Mesenchymal stem cell (in vitro differentiated cells and primary cell): ENCODE data around the gene NSFL1C. TPM values are rescaled to one million over a fixed set of nuclear protein-coding genes. Genes with fewer than 3 reads are reported as not detected.

Experiments
- DNase-seq: peaks from one replicate; pipeline ENCODE4 v3.0.0-alpha.2; 2013
- H2AFZ ChIP-seq: one replicate; pipeline ENCODE4 v1.6.1; 2013; ENCODE audit warnings: low read depth, mild to moderate bottlenecking, control low read depth, inconsistent platforms, low read length, moderate library complexity
- H2AK5ac ChIP-seq: 2 replicates; pipeline ENCODE4 v1.6.1; 2013; ENCODE audit warnings: low read length, moderate library complexity, mild to moderate bottlenecking, inconsistent platforms; ENCODE audit not compliant: severe bottlenecking
- H2BK120ac ChIP-seq: one replicate; pipeline ENCODE4 v1.6.1; 2013; ENCODE audit warnings: low read depth, mild to moderate bottlenecking, inconsistent platforms, low read length, moderate library complexity
- H2BK12ac ChIP-seq, 2 experiments: one replicate each; pipeline ENCODE4 v1.6.1; 2013; ENCODE audit warnings: inconsistent platforms in 2 of 2, low read length in 2 of 2, mild to moderate bottlenecking in 2 of 2, moderate library complexity in 2 of 2, control low read depth in 1 of 2
- H2BK15ac ChIP-seq: one replicate; pipeline ENCODE4 v1.6.1; 2013; ENCODE audit warnings: mild to moderate bottlenecking, low read depth, inconsistent platforms; ENCODE audit not compliant: poor library complexity, severe bottlenecking
- H2BK5ac ChIP-seq: 2 replicates; pipeline ENCODE4 v1.6.1; 2013; ENCODE audit warnings: low read depth, mild to moderate bottlenecking, low read length, control low read depth, inconsistent platforms; ENCODE audit not compliant: poor library complexity, severe bottlenecking
- H3K14ac ChIP-seq, 2 experiments: one replicate each; pipeline ENCODE4 v1.6.1; 2013; ENCODE audit warnings: inconsistent platforms in 2 of 2, low read length in 2 of 2, control low read depth in 1 of 2, mild to moderate bottlenecking in 1 of 2, moderate library complexity in 1 of 2
- H3K18ac ChIP-seq, 2 experiments: one replicate each; pipeline ENCODE4 v1.6.1; 2013; ENCODE audit warnings: inconsistent platforms in 2 of 2, low read length in 2 of 2, control low read depth in 1 of 2, low read depth in 1 of 2, mild to moderate bottlenecking in 1 of 2
- H3K23ac ChIP-seq, 2 experiments: one replicate each; pipeline ENCODE4 v1.6.1; 2013; ENCODE audit warnings: inconsistent platforms in 2 of 2, low read length in 2 of 2, mild to moderate bottlenecking in 2 of 2, moderate library complexity in 2 of 2, control low read depth in 1 of 2
- H3K27ac ChIP-seq: 2 replicates; pipeline ENCODE4 v1.5.1; 2013; ENCODE audit warnings: mild to moderate bottlenecking, moderate library complexity, low read length, control low read depth, inconsistent platforms; ENCODE audit not compliant: poor library complexity, severe bottlenecking
- H3K27me3 ChIP-seq, 2 experiments: 2 replicates each; pipeline versions ENCODE4 v1.6.1 to v1.7.0; 2013; ENCODE audit warnings: low read length in 2 of 2, mild to moderate bottlenecking in 2 of 2, moderate library complexity in 2 of 2, control low read depth in 1 of 2, inconsistent platforms in 1 of 2; ENCODE audit not compliant: control insufficient read depth in 1 of 2, insufficient read depth in 1 of 2
- H3K36me3 ChIP-seq, 2 experiments: 2 replicates each; pipeline versions ENCODE4 v1.6.1 to v1.7.0; 2013; ENCODE audit warnings: low read length in 2 of 2, control low read depth in 1 of 2, inconsistent platforms in 1 of 2, low read depth in 1 of 2, mild to moderate bottlenecking in 1 of 2; ENCODE audit not compliant: insufficient read depth in 2 of 2, control insufficient read depth in 1 of 2
- H3K4ac ChIP-seq, 2 experiments: one replicate each; pipeline ENCODE4 v1.6.1; 2013; ENCODE audit warnings: inconsistent platforms in 2 of 2, low read length in 2 of 2, mild to moderate bottlenecking in 2 of 2, moderate library complexity in 2 of 2, control low read depth in 1 of 2, low read depth in 1 of 2
- H3K4me1 ChIP-seq: 2 replicates; pipeline ENCODE4 v1.6.1; 2013; ENCODE audit warnings: low read depth, low read length, control low read depth; ENCODE audit not compliant: control insufficient read depth, insufficient read depth
- H3K4me2 ChIP-seq: 2 replicates; pipeline ENCODE4 v1.6.1; 2013; ENCODE audit warnings: low read length, mild to moderate bottlenecking, inconsistent platforms; ENCODE audit not compliant: poor library complexity, severe bottlenecking
- H3K4me3 ChIP-seq, 2 experiments: 2 replicates each; pipeline versions ENCODE4 v1.5.1 to v1.7.0; 2013; ENCODE audit warnings: low read length in 2 of 2, mild to moderate bottlenecking in 2 of 2, control low read depth in 1 of 2, low read depth in 1 of 2; ENCODE audit not compliant: insufficient read depth in 1 of 2
- H3K79me1 ChIP-seq: replicated peaks from 2 replicates; pipeline ENCODE4 v1.6.1; 2013; ENCODE audit warnings: mild to moderate bottlenecking, control low read depth, low read length, inconsistent platforms; ENCODE audit not compliant: poor library complexity, severe bottlenecking
- H3K9ac ChIP-seq: 2 replicates; pipeline ENCODE4 v1.7.0; 2013; ENCODE audit warnings: mild to moderate bottlenecking, low read length, moderate library complexity
- H3K9me3 ChIP-seq: 2 replicates; pipeline ENCODE4 v1.7.0; 2013; ENCODE audit warnings: mild to moderate bottlenecking, low read length; ENCODE audit not compliant: control insufficient read depth
- H4K8ac ChIP-seq: one replicate; pipeline ENCODE4 v1.6.1; 2013; ENCODE audit warnings: inconsistent platforms, mild to moderate bottlenecking, low read length, moderate library complexity
- H4K91ac ChIP-seq: one replicate; pipeline ENCODE4 v1.6.1; 2013; ENCODE audit warnings: mild to moderate bottlenecking, low read length, inconsistent platforms
- WGBS: methylation state at CpG from one replicate; pipeline ENCODE4 v1.1.7; 2013; ENCODE audit warnings: mixed read lengths; 5-methylcytosine and 5-hydroxymethylcytosine counted together
- polyA plus RNA-seq, 2 experiments: library from polyadenylated mRNA; stranded (reverse); fragments of 200-250 nt; gene quantifications; one replicate each; pipeline ENCODE4 v1.2.3, GENCODE V29; 2013

Gene NSFL1C
- polyA plus RNA-seq (2013, experiment 1 of 2) = 50.4 TPM
- 52.6 TPM for polyA plus RNA-seq (2013, experiment 2 of 2)

DNA sequence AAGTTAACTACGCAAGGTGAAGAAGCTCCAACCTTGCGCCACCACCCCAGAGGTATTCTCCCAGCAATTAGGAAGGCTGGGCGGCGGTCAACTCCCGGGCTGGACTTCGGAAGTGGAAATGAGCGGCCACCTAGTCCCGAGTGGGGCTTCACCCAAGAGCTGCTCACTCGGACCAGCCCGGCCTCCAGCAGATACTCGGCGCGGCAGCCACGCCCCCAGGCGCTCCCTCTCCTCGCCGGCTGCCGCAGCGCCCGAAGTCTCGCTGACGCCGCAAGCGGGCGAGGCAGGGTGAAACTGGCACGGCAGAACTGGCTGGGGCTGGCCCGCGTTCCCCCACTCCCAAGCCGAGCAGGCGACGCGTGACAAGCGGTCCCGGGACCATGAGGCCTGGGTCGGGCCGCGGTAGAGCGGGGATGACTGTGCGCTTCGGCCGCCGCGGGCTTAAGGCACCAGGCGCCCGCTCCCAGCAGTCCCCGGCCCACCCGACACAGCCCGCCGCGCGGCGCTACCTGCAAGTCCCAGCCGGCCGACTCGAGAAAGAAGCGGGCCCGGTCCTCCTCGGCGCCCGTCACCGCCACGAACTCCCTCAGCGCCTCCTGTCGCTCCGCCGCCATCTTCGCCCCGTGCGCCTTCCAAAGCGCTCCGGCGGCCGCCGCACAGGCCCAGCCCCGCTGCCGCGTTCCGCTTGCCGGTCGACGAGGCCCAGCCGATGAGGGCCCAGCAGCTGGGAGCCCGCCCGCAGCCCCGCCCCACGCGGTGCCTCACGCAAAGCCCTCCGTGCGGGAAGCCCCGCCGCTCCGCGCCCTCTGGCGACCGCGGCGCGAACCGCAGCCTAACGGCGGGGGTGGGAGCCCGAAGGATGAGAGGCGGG is at the start of gene NSFL1C:
Gene NSFL1C (minus strand): TSS at position 639 of the 871 bp plus-strand sequence. CDS start 25 bp downstream, at position 614.
- Histone ChIP-seq H3K4me2 (peak within 1 kb of the TSS; percentile 78), H3K9ac (peak within 1 kb of the TSS; percentile 94), H3K36me3 (peaks cover 7 to 37% of the 10 kb centered on the region in 2 experiments), H3K4ac (peak within 1 kb of the TSS in 1 of 2 experiments; percentile 56), H3K79me1 (peaks cover 12% of the 10 kb centered on the region), H3K9me3 (no peaks in the 10 kb centered on the region), H2BK15ac (peak within 1 kb of the TSS; percentile 74), H4K91ac (peak within 1 kb of the TSS; percentile 93), H2AFZ (peak within 1 kb of the TSS; percentile 87), H2BK120ac (peak within 1 kb of the TSS; percentile 45), H3K14ac (peak within 1 kb of the TSS in 1 of 2 experiments; percentile 96), H2AK5ac (peak within 1 kb of the TSS; percentile 17), H3K4me3 (peak within 1 kb of the TSS; percentile 92 to 99), H3K18ac (peak within 1 kb of the TSS; percentile 94 to 96), H3K4me1 (peaks cover 22% of the 10 kb centered on the region), H2BK5ac (peak within 1 kb of the TSS; percentile 59), H3K27me3 (no peaks in the 10 kb centered on the region), H4K8ac (peak within 1 kb of the TSS; percentile 90), H3K23ac (peak within 1 kb of the TSS in 1 of 2 experiments; percentile 94), H2BK12ac (peak within 1 kb of the TSS in 1 of 2 experiments; percentile 11), H3K27ac (peak within 1 kb of the TSS; percentile 23)
- peak; percentile 92 for DNase-seq
- under 1% methylated on average over 98 of the region's 104 CpGs for WGBS

DNA sequence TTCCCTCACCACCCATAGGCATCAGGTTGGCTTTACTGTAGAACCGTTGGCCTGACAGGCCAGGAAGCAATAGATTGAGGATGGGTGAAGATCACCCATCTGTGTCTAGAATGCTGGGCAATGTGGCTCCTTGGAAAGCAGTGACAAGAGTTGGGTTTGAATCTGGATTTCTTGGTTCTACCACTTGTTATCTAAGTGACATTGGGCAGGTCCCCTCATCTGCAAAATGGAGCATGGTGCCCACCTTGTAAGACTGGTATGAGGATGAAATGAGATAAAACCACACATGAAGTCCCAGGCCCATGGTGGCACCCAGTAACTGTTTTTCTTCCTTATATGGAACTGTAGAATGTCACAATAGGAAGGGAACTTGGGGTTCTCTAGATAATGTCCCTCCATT is 47.2 kb upstream of the NSFL1C start:
- 47% methylated on average over 1 of the region's 1 CpG for WGBS
- no peak overlapping the region for H2AK5ac ChIP-seq

DNA sequence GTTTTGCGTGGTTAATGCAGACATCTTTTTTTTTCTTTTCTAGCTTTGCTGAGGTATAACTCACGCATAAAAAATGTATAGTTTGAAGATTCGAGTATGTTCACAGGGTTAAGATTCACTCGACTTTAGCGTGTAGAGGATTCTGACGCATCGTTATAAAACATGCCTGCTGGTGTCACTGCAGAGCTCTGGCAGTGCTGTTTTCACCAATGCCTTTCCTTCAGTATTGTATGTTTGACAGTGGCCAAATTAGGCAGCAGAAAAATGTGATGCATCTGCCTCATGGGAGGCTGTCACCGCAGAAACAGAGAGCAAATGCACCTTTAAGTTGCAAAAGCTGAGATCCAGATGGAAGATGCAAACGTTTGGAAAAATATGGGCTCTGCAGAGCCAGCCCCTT is 42.6 kb upstream of the NSFL1C start:
- no peak overlapping the region for H3K18ac ChIP-seq
- no peak overlapping the region for H3K4me2 ChIP-seq
- H2BK12ac ChIP-seq = no peak overlapping the region

More for the DNA sequence above, 47.2 kb upstream of the NSFL1C start:
- no peaks in the 10 kb centered on the region for H3K36me3 ChIP-seq
- no peak overlapping the region for H2BK120ac ChIP-seq
- H2BK5ac ChIP-seq = no peak overlapping the region
- no peak overlapping the region for H3K4ac ChIP-seq
- no peak overlapping the region for H2BK12ac ChIP-seq
- no peak overlapping the region for H3K23ac ChIP-seq
- no peak overlapping the region for H3K4me3 ChIP-seq
- DNase-seq = no peak
- no peak overlapping the region for H3K9ac ChIP-seq
- no peak overlapping the region for H3K27ac ChIP-seq
- no peak overlapping the region for H3K14ac ChIP-seq
- H3K4me1 ChIP-seq = no peaks in the 10 kb centered on the region
- no peaks in the 10 kb centered on the region for H3K9me3 ChIP-seq
- no peaks in the 10 kb centered on the region for H3K79me1 ChIP-seq
- peaks cover 17 to 64% of the 10 kb centered on the region in 2 experiments for H3K27me3 ChIP-seq
- no peak overlapping the region for H4K91ac ChIP-seq
- H2AFZ ChIP-seq = no peak overlapping the region
- H3K4me2 ChIP-seq = no peak overlapping the region
- no peak overlapping the region for H2BK15ac ChIP-seq
- H3K18ac ChIP-seq = no peak overlapping the region
- H4K8ac ChIP-seq = no peak overlapping the region

DNA sequence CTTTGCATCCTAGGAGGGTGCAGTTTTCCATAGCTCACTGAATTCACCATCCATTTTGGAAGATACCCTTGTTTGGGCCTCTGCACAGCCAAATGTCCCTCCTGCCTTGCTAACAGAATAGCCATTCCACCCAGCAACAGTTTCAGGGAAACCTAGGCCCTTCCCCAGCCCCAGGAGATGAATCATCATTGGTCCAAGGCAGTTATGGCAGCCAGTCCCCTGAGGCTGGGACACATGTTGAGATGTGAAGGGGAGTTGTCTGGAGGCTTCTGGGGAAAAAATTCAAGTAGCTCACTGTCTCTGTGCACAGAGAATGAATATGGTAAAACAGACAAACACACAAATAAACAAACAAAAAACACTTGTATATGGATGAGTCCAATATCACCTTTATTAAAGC is 41.9 kb upstream of the NSFL1C start:
- Histone ChIP-seq H2BK15ac (no peak overlapping the region), H3K4ac (no peak overlapping the region), H2AK5ac (no peak overlapping the region), H3K27me3 (peaks cover 11 to 29% of the 10 kb centered on the region in 2 experiments), H3K79me1 (no peaks in the 10 kb centered on the region), H2BK120ac (no peak overlapping the region), H2AFZ (no peak overlapping the region), H3K4me3 (no peak overlapping the region), H2BK12ac (no peak overlapping the region), H2BK5ac (no peak overlapping the region), H3K18ac (no peak overlapping the region), H4K91ac (no peak overlapping the region), H3K9ac (no peak overlapping the region), H3K4me1 (no peaks in the 10 kb centered on the region), H3K9me3 (no peaks in the 10 kb centered on the region), H4K8ac (no peak overlapping the region), H3K27ac (no peak overlapping the region), H3K36me3 (no peaks in the 10 kb centered on the region), H3K4me2 (no peak overlapping the region), H3K14ac (no peak overlapping the region), H3K23ac (no peak overlapping the region)
- no peak for DNase-seq

More for the DNA sequence above, 42.6 kb upstream of the NSFL1C start:
- Histone ChIP-seq H4K8ac (no peak overlapping the region), H2AFZ (no peak overlapping the region), H3K27ac (no peak overlapping the region), H2AK5ac (no peak overlapping the region), H3K14ac (no peak overlapping the region), H2BK120ac (no peak overlapping the region), H3K79me1 (no peaks in the 10 kb centered on the region), H3K27me3 (peaks cover 11 to 35% of the 10 kb centered on the region in 2 experiments), H3K36me3 (no peaks in the 10 kb centered on the region), H3K9me3 (no peaks in the 10 kb centered on the region), H3K4me1 (no peaks in the 10 kb centered on the region), H2BK15ac (no peak overlapping the region), H4K91ac (no peak overlapping the region), H3K23ac (no peak overlapping the region), H3K4ac (no peak overlapping the region), H3K4me3 (no peak overlapping the region), H3K9ac (no peak overlapping the region), H2BK5ac (no peak overlapping the region)
- DNase-seq = no peak
- 53% methylated on average over 8 of the region's 9 CpGs for WGBS
